ENCODE results near the gene CCR7.
A peak's percentile ranks its signal among the peaks of the same experiment; 100 is the strongest.

Gene CCR7

DNA sequence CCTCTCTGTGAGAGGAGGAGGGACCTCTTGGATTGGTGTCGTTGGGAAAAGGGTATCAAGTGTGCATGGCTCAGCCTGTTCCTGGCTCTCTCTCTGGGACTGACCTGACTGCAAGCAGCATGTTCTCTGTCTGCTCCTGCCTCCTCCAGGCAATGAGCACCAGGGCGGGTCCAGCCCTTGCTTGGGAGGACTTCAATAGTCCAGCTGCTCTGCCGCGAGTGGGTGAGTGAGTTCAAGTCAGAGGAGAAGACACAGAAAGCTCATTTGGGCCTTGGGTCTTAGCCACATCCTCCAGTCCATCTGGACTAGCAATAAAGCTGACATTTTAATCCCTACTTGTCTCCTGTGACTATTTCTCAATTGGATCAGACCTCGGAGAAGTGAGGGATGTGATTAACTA, 38.6 kb downstream of the CCR7 start:
- Mint-ChIP-seq H3K36me3 (ENCODE audit: insufficient read depth) (peaks cover 7% of the 10 kb centered on the region), H3K4me1 (ENCODE audit: low read depth in 2 of 2) (peaks cover 24 to 29% of the 10 kb centered on the region in 2 donors), H3K27me3 (no peaks in the 10 kb centered on the region), H3K4me3 (no peak overlapping the region), H3K9me3 (no peaks in the 10 kb centered on the region), H3K27ac (no peak overlapping the region)
- no peak for DNase-seq
- ATAC-seq (replicated peaks): no peak

GRCh38 chr17:40525294-40525693, 40.0 kb downstream of the CCR7 start:
- peaks cover 16 to 23% of the 10 kb centered on the region in 2 donors for H3K4me1 Mint-ChIP-seq (ENCODE audit: low read depth in 2 of 2)
- peaks cover 7% of the 10 kb centered on the region for H3K36me3 Mint-ChIP-seq (ENCODE audit: insufficient read depth)
- DNase-seq: no peak
- ATAC-seq (replicated peaks): no peak
- no peaks in the 10 kb centered on the region for H3K27me3 Mint-ChIP-seq
- H3K9me3 Mint-ChIP-seq: no peaks in the 10 kb centered on the region
- no peak overlapping the region for H3K27ac Mint-ChIP-seq
- no peak overlapping the region for H3K4me3 Mint-ChIP-seq

DNA sequence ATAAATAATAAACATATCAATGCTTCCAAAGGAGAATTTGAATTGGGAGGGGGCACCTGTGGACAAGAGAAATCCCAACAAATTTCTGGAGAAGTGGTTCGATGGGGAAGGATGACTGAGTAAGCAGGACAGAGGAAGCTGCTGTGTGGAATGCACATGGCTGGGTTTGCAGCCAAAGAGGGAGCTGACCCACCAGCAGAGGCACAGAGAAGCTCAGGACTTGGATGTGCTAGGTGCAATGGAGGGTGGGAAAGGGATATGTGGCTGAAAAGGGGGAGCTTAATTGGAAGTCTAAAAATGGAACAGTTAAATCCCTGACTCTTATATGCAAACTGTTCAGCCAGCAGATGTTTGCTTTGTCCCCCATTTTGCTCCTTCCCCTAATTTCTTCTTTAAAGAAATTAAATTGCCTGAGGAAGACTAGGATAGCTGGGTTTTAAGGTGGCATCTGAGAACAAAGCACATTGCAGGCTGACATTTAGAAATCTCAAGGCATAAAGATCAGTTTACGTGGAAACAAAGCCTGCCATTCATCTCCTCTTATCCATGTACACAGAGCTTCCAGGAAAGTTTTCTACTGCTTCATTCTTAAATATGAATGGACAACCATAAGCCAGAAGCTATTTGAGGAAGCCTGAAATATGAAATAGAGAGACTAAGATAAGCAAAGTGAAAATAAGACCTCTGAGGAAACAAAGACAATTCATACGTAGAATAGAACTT, 40.9 kb downstream of the CCR7 start:
- no peaks in the 10 kb centered on the region for H3K27me3 Mint-ChIP-seq
- H3K4me3 Mint-ChIP-seq: no peak overlapping the region
- no peaks in the 10 kb centered on the region for H3K9me3 Mint-ChIP-seq
- peak overlapping the region in 1 of 2 donors; percentile 66 for H3K27ac Mint-ChIP-seq
- H3K4me1 Mint-ChIP-seq (ENCODE audit: low read depth in 2 of 2): peaks cover 18 to 21% of the 10 kb centered on the region in 2 donors
- DNase-seq: no peak
- H3K36me3 Mint-ChIP-seq (ENCODE audit: insufficient read depth): peaks cover 4% of the 10 kb centered on the region
- ATAC-seq (replicated peaks): no peak

GRCh38 chr17:40522961-40523310, 42.3 kb downstream of the CCR7 start:
- no peaks in the 10 kb centered on the region for H3K27me3 Mint-ChIP-seq
- no peak for ATAC-seq (replicated peaks)
- H3K4me1 Mint-ChIP-seq (ENCODE audit: low read depth in 2 of 2): peaks cover 21 to 26% of the 10 kb centered on the region in 2 donors
- H3K4me3 Mint-ChIP-seq: no peak overlapping the region
- H3K9me3 Mint-ChIP-seq: no peaks in the 10 kb centered on the region
- H3K36me3 Mint-ChIP-seq (ENCODE audit: insufficient read depth): peaks cover 7% of the 10 kb centered on the region
- no peak overlapping the region for H3K27ac Mint-ChIP-seq
- no peak for DNase-seq

GRCh38 chr17:40522250-40522960, 42.9 kb downstream of the CCR7 start:
- Mint-ChIP-seq H3K27me3 (no peaks in the 10 kb centered on the region), H3K36me3 (ENCODE audit: insufficient read depth) (peaks cover 7% of the 10 kb centered on the region), H3K9me3 (no peaks in the 10 kb centered on the region), H3K27ac (no peak overlapping the region), H3K4me1 (ENCODE audit: low read depth in 2 of 2) (peaks cover 23 to 26% of the 10 kb centered on the region in 2 donors), H3K4me3 (no peak overlapping the region)
- ATAC-seq (replicated peaks) (no peak), DNase-seq (no peak)

- DNase-seq (no peak), ATAC-seq (replicated peaks) (no peak)
- H3K36me3 Mint-ChIP-seq (ENCODE audit: insufficient read depth): peaks cover 12% of the 10 kb centered on the region
- H3K27ac Mint-ChIP-seq: no peak overlapping the region
- H3K27me3 Mint-ChIP-seq: no peaks in the 10 kb centered on the region
- no peak overlapping the region for H3K4me3 Mint-ChIP-seq
- peaks cover 36 to 39% of the 10 kb centered on the region in 2 donors for H3K4me1 Mint-ChIP-seq (ENCODE audit: low read depth in 2 of 2)
- H3K9me3 Mint-ChIP-seq: no peaks in the 10 kb centered on the region
Observed at GRCh38 chr17:40520991-40521453, 44.2 kb downstream of the CCR7 start.

DNA sequence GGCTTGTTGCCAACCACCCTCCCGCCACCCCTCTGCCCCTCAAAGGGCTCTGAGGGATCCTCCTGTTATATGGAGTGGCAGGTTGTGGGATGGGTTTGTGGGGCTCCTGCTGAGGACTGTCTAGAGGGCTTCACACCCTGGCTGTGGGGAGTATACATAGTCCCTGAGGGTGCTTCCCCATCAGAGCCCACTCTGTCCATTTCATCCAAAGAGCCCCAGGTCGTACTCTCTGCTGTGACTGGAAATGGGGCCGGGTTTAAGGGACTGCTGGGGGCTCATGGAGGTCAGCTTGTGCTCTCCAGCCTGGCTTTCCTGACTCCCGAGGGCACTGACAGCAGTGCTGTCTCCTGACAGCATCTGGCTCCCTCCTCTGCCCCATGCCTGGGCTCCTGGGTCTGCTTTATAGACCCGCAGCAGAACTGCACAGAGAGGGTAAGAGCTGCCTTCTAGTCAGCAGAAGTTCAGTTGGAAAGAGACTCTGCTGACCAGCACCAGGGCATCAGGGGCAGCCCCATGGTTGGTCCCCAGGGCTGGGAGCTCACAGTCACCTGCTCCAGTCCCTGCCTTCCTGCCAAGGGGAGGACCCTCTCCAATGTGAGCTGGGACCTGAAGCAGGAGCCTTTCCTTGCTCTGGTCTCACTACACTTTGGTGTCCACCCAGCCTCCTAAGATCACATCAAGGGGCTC, 46.0 kb downstream of the CCR7 start:
- Mint-ChIP-seq H3K27me3 (no peaks in the 10 kb centered on the region), H3K4me3 (peak overlapping the region; percentile 62 to 78), H3K9me3 (no peaks in the 10 kb centered on the region), H3K4me1 (ENCODE audit: low read depth in 2 of 2) (peaks cover 54 to 57% of the 10 kb centered on the region in 2 donors), H3K27ac (peak overlapping the region in 1 of 2 donors; percentile 41), H3K36me3 (ENCODE audit: insufficient read depth) (peaks cover 12% of the 10 kb centered on the region)
- no peak for DNase-seq
- ATAC-seq (replicated peaks): no peak

GRCh38 chr17:40518401-40519088, 46.7 kb downstream of the CCR7 start:
- peak overlapping the region; percentile 78 to 80 for H3K4me3 Mint-ChIP-seq
- no peak for ATAC-seq (replicated peaks)
- H3K9me3 Mint-ChIP-seq: no peaks in the 10 kb centered on the region
- H3K36me3 Mint-ChIP-seq (ENCODE audit: insufficient read depth): peaks cover 12% of the 10 kb centered on the region
- DNase-seq: no peak
- H3K27me3 Mint-ChIP-seq: no peaks in the 10 kb centered on the region
- H3K27ac Mint-ChIP-seq: peak overlapping the region; percentile 12 to 41
- H3K4me1 Mint-ChIP-seq (ENCODE audit: low read depth in 2 of 2): peaks cover 60 to 63% of the 10 kb centered on the region in 2 donors

DNA sequence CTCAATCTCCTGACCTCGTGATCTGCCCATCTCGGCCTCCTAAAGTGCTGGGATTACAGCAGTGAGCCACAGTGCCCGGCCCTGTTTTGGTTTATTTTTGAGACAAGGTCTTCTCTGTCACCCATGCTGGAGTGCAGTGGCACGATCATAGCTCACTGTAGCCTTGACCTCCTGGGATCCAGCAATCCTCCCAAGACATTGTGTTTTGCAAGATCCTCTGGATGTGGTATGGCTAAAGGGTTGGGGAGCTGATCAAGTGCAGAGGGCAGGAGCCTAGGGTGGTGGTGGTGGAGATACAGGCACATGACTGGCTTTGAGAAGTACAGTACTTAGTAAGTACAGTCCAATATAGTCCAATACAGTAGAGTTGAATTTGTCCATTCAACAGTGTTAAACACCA, 47.3 kb downstream of the CCR7 start:
- H3K27ac Mint-ChIP-seq: peak overlapping the region in 1 of 2 donors; percentile 12
- no peak for ATAC-seq (replicated peaks)
- peaks cover 12% of the 10 kb centered on the region for H3K36me3 Mint-ChIP-seq (ENCODE audit: insufficient read depth)
- H3K27me3 Mint-ChIP-seq: no peaks in the 10 kb centered on the region
- H3K4me1 Mint-ChIP-seq (ENCODE audit: low read depth in 2 of 2): peaks cover 61 to 63% of the 10 kb centered on the region in 2 donors
- DNase-seq: no peak
- H3K4me3 Mint-ChIP-seq: peak overlapping the region; percentile 78 to 80
- no peaks in the 10 kb centered on the region for H3K9me3 Mint-ChIP-seq

DNA sequence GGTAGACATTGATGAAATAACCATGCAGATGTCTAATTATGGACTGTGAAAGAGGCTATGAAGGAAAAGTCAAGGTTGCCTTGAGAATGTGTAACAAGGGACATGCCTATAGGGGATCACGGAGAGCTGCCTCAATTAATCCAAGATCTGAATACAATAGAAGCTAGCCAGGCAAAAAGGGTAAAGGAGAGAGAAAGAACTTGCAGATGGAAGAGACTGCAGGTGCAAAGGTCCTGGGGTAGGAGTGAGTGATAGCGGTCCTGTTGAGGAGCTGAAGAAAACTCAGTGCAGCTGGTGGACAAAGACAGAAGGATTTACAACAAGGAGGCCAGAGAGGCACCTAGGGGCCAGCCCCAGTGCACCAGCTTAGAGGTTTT, 48.0 kb downstream of the CCR7 start:
- H3K27me3 Mint-ChIP-seq: no peaks in the 10 kb centered on the region

DNA sequence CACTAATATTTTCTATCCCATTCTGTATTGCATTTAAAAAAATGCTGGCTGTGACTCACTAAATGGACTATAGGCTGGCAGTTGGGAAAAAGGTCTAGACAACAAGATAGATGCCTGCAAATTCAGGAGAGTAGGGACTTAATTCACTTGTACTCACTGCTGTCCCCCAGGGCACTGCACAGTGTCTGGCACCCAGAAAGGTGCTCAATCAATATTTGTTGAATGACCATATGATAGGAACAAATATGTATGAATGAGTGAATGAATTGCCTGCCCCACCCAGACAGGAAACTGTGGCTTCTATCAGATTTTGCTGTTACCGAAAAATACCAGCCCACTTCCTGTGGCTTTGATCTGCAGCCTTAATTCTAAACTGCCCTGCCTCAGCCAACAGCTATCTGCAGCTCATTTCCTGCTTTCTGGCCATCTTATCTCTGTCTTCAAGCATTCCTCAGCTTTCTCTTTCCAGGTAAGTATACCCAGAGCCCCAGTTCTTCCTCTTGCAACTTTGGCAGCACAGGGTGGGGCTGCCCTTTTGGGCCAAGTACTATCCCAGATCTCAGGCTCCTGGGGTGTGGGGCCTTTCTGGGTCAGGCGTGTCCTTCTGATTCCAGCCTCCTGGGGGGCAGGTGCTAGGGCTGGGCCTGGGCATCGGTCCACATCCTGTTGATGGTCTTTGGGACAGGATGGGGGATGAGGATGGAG, 48.5 kb downstream of the CCR7 start:
- ATAC-seq (replicated peaks) (peak; percentile 85), DNase-seq (peak; percentile 67 to 73 (median 70))
- H3K36me3 Mint-ChIP-seq (ENCODE audit: insufficient read depth): peaks cover 12% of the 10 kb centered on the region
- H3K27me3 Mint-ChIP-seq: no peaks in the 10 kb centered on the region
- H3K4me1 Mint-ChIP-seq (ENCODE audit: low read depth in 2 of 2): peaks cover 59 to 62% of the 10 kb centered on the region in 2 donors
- peak overlapping the region; percentile 77 to 90 for H3K27ac Mint-ChIP-seq
- peak overlapping the region; percentile 78 to 80 for H3K4me3 Mint-ChIP-seq
- H3K9me3 Mint-ChIP-seq: no peaks in the 10 kb centered on the region

More for the DNA sequence above, 48.0 kb downstream of the CCR7 start:
- Mint-ChIP-seq H3K4me1 (ENCODE audit: low read depth in 2 of 2) (peaks cover 61 to 63% of the 10 kb centered on the region in 2 donors), H3K36me3 (ENCODE audit: insufficient read depth) (peaks cover 12% of the 10 kb centered on the region), H3K4me3 (peak overlapping the region; percentile 78 to 80), H3K9me3 (no peaks in the 10 kb centered on the region), H3K27ac (peak overlapping the region; percentile 77 to 90)
- DNase-seq (no peak), ATAC-seq (replicated peaks) (no peak)

DNA sequence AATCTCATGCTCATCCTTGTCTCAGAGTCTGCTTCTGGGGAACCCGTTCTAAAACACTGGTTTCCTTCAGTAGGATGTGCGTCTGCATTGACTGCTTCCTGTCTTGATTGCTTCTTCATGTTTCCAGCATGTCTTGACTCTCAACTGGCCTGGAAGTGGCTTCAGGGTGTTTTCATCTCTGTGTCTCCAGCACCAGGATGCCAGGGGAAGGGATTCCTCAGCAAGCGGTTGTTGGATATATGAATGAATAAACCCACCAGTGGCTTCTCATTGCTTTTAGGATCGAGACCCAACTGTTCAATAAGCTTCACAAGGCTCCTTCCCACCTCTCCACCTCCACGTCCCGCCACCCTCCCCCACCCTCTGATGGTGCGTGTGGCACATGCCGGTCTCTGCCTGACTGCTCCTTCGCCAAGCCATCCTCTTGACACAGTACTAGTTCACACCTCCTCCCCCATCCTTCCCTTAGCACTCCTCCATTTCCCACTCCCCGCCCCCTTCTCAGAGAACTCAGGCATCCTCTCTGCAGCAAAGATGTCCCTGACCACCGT, 49.7 kb downstream of the CCR7 start:
- Mint-ChIP-seq H3K9me3 (no peaks in the 10 kb centered on the region), H3K36me3 (ENCODE audit: insufficient read depth) (peaks cover 12% of the 10 kb centered on the region), H3K27ac (peak overlapping the region in 1 of 2 donors; percentile 90), H3K27me3 (no peaks in the 10 kb centered on the region), H3K4me1 (ENCODE audit: low read depth in 2 of 2) (peaks cover 54 to 56% of the 10 kb centered on the region in 2 donors), H3K4me3 (peak overlapping the region; percentile 78 to 80)
- ATAC-seq (replicated peaks) (peak; percentile 58), DNase-seq (peak; percentile 30 to 39 (median 39))
